OCI-LY3 (cell line): ENCODE measurements around the gene ZNF407.

Experiments
- H2AFZ ChIP-seq: fragments of 200-600, 300-600 bp; shearing (Covaris generic); 2 replicates; pipeline ENCODE4 v1.6.0; 2014; ENCODE audit warnings: antibody characterized with exemption, low read depth, low read length
- H3K27ac ChIP-seq: fragments of 200-600, 300-600 bp; sonication (generic); 2 replicates; pipeline ENCODE4 v1.5.1; 2014; ENCODE audit warnings: mild to moderate bottlenecking, low read length, moderate library complexity, mixed read lengths
- H3K27me3 ChIP-seq: fragments of 200-600, 300-600 bp; sonication (generic); 2 replicates; pipeline ENCODE4 v1.6.1; 2014; ENCODE audit warnings: low read depth, low read length, mixed read lengths
- H3K36me3 ChIP-seq: fragments of 200-600, 300-600 bp; sonication (generic); replicated peaks from 2 replicates; pipeline ENCODE3; 2014; ENCODE audit warnings: low read depth, low read length, mixed read lengths
- H3K4me1 ChIP-seq: fragments of 300-600, 200-600 bp; sonication (generic); 2 replicates; pipeline ENCODE4 v1.6.1; 2014; ENCODE audit warnings: low read length, mixed read lengths
- H3K4me2 ChIP-seq: fragments of 200-600, 300-600 bp; sonication (generic); 2 replicates; pipeline ENCODE4 v1.6.1; 2014; ENCODE audit warnings: low read length, mixed read lengths
- H3K4me3 ChIP-seq: fragments of 300-600, 200-600 bp; sonication (generic); 2 replicates; pipeline ENCODE4 v1.5.1; 2014; ENCODE audit warnings: antibody characterized with exemption, mild to moderate bottlenecking, low read length, moderate library complexity
- H3K79me2 ChIP-seq: fragments of 300-600, 200-600 bp; shearing (Covaris generic); 2 replicates; pipeline ENCODE4 v1.6.1; 2014; ENCODE audit warnings: mild to moderate bottlenecking, low read length, mixed read lengths
- H3K9ac ChIP-seq: fragments of 300-600, 200-600 bp; shearing (Covaris generic); 2 replicates; pipeline ENCODE4 v1.6.0; 2014; ENCODE audit warnings: mild to moderate bottlenecking, low read length, moderate library complexity
- H3K9me3 ChIP-seq: fragments of 200-600, 300-600 bp; shearing (Covaris generic); 2 replicates; pipeline ENCODE4 v1.6.1; 2014; ENCODE audit warnings: low read length, mixed read lengths; ENCODE audit not compliant: insufficient read depth
- H4K20me1 ChIP-seq: fragments of 200-600, 300-600 bp; sonication (generic); 2 replicates; pipeline ENCODE4 v1.6.1; 2016; ENCODE audit warnings: low read length, mixed read lengths; ENCODE audit not compliant: insufficient read depth
- CTCF ChIP-seq: fragments of 200-600, 300-600 bp; sonication (generic); IDR thresholded peaks from 2 replicates; pipeline ENCODE4 v1.5.1; 2014; ENCODE audit warnings: antibody characterized with exemption, low read length, low read depth
- EZH2phosphoT487 ChIP-seq: fragments of 200-600 bp; shearing (Covaris generic); IDR thresholded peaks from 2 replicates; pipeline ENCODE4 v1.6.1; 2018; ENCODE audit warnings: antibody characterized with exemption, mixed run types, low read depth

ZNF407 gene

GRCh38 chr18:74961596-74961995 is 363.9 kb downstream of the ZNF407 start:
- Histone ChIP-seq H3K4me1 (peaks cover 4% of the 10 kb centered on the region; the same call in 1 of the 2 replicates), H4K20me1 (no peaks in the 10 kb centered on the region), H3K27me3 (no peaks in the 10 kb centered on the region), H3K4me2 (no peak overlapping the region), H3K79me2 (no peaks in the 10 kb centered on the region), H3K36me3 (no peaks in the 10 kb centered on the region), H3K9ac (no peak overlapping the region), H3K27ac (no peak overlapping the region), H3K9me3 (no peaks in the 10 kb centered on the region), H3K4me3 (no peak overlapping the region), H2AFZ (no peak overlapping the region)
- no peak for TF ChIP-seq EZH2phosphoT487
- no peak for TF ChIP-seq CTCF

- H3K36me3 ChIP-seq: no peaks in the 10 kb centered on the region
- no peak overlapping the region for H3K27ac ChIP-seq
- no peaks in the 10 kb centered on the region for H3K27me3 ChIP-seq
- H4K20me1 ChIP-seq: no peaks in the 10 kb centered on the region
- H3K9ac ChIP-seq: no peak overlapping the region
- H3K9me3 ChIP-seq: no peaks in the 10 kb centered on the region
- 0 out of 2 replicates have a peak overlapping the region, but pooled peaks have one; percentile 18 for H3K4me2 ChIP-seq
- no peak overlapping the region for H2AFZ ChIP-seq
- TF ChIP-seq CTCF: peak; percentile 98
- TF ChIP-seq EZH2phosphoT487: no peak
- peaks cover 4% of the 10 kb centered on the region; the same call in 1 of the 2 replicates for H3K4me1 ChIP-seq
- H3K79me2 ChIP-seq: no peaks in the 10 kb centered on the region
- H3K4me3 ChIP-seq: no peak overlapping the region
These were observed 366.3 kb downstream of the ZNF407 start for GRCh38 chr18:74963820-74964446.

GRCh38 chr18:74965682-74966081 is 368.0 kb downstream of the ZNF407 start:
- H2AFZ ChIP-seq: no peak overlapping the region
- no peak overlapping the region for H3K27ac ChIP-seq
- no peaks in the 10 kb centered on the region for H4K20me1 ChIP-seq
- no peak overlapping the region for H3K4me3 ChIP-seq
- H3K79me2 ChIP-seq: no peaks in the 10 kb centered on the region
- no peak overlapping the region for H3K9ac ChIP-seq
- peaks cover 4% of the 10 kb centered on the region; the same call in 1 of the 2 replicates for H3K4me1 ChIP-seq
- no peak overlapping the region for H3K4me2 ChIP-seq
- H3K27me3 ChIP-seq: no peaks in the 10 kb centered on the region
- H3K9me3 ChIP-seq: no peaks in the 10 kb centered on the region
- TF ChIP-seq EZH2phosphoT487 (no peak), CTCF (no peak)
- H3K36me3 ChIP-seq: no peaks in the 10 kb centered on the region

- Histone ChIP-seq H3K9ac (no peak overlapping the region), H3K9me3 (no peaks in the 10 kb centered on the region), H3K79me2 (no peaks in the 10 kb centered on the region), H3K27ac (no peak overlapping the region), H4K20me1 (no peaks in the 10 kb centered on the region), H2AFZ (no peak overlapping the region), H3K27me3 (no peaks in the 10 kb centered on the region), H3K36me3 (no peaks in the 10 kb centered on the region), H3K4me3 (no peak overlapping the region), H3K4me1 (peaks cover 4% of the 10 kb centered on the region; the same call in 1 of the 2 replicates), H3K4me2 (no peak overlapping the region)
- TF ChIP-seq EZH2phosphoT487 (no peak), CTCF (no peak)
These were observed 369.8 kb downstream of the ZNF407 start for GRCh38 chr18:74967438-74967837.
